ENCODE data around the gene PPARA.

The PPARA gene

DNA sequence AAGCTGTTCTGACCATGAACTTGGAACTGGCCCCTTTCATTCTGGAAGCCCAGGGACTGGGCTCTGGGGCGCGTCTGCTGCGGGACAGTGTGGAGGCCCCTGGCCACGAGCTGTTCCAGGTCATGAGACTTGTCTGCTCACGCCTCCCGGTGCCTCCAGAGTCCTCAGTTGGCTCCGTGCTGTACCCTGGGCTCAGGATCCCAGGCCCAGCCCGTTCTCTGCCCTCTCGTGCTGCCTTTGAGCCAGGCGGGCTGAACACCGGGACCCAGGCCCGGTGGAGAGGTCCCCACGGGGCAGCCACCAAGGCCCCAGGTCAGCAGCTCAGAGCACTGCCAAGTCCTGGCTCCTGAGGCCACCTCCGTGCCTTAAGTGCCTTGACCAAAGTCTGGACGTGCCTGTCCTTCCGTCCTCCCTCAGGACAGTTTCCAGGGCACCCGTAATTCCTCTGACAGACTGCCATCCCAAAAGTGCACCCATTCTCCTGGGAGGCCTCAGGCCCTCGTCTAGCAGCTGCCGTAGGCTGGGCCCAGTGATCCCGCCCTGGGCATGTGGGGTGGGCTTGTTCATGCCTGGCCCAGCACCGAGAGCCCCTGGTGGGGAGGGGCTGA is 36.3 kb upstream of the PPARA start:
- no peak for DNase-seq (ENCODE audit: low read depth, low spot score)

DNA sequence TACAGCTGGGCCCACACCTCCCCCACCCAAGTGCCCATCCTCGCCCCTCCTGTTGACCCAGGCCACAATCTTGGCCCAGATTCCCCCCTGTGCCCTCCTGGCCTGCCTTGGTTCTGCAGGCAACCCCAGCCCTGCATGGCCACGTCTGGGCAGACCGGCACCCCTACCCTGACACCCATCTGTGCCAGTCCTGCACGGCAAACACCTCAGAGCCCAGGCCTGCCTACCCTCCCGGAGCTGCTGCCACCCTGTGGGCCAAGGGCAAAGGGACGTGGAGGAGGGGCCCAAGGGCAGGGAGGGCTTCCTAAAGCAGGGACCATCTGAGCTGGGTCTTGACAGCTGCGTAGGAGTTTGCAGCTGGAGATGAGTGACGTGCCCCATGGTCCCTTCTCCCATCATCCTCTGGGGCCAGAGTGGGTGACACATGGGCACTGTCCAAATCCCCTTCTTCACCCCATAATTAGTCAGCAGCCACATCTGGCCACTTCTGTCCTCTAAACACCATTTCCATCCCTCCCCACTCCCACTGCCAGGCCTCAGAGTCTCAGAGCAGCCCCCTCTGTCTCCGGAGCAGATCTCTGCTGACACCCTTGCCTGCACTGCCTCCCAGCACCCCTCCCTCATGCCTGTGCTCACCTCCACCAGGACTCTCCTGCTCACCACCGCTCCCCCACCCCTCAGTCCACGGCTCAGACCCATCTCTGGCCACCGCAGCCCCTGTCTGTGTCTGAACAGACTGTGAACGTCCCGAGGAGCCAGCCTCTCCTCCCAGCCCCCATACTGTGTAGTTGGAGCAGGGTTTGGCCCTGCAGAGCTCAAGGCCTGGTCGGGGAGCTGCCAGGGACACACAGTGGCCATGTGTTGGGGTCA is 35.6 kb upstream of the PPARA start:
- no peak for DNase-seq (ENCODE audit: low read depth, low spot score)

DNA sequence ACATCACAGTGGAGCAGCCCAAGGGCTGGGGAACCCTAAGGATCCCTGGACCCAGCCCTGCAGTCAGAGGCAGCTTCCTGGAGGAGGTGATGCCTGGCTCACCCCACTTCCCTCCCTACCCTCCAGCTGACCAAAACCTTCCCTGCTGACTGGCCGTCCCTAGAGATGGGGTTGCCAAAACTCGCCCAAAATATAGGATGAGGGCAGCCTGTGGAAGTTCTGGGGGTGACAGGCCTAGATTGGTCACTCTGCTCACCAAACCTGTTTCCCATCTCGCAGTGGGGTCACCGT is 35.0 kb upstream of the PPARA start:
- DNase-seq (ENCODE audit: low read depth, low spot score), result no peak

- DNase-seq (ENCODE audit: low read depth, low spot score), result no peak
Observed at GRCh38 chr22:46115755-46116490, 34.4 kb upstream of the PPARA start.

DNA sequence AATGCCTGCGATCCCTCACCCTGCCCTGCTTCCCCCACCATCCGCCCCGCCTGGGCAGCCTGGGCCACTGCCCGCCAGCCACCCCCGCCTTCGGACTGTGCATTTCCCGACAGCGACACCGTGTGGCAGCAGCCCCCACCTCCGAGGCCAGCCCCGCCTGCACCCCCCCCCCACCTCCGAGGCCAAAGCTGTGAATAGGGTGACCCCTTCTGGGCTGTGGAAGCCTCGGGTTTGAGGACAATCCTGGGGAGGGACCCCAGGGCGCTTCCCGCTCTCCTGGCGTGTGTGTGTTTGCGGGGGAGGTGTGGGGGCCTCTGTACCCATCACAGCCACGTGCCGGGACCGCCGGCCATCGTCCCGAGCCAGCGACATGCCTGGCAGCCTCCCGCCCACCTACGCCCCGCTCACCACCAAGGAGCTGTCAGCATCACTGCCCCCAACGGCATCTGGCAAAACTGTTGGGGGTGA is 33.8 kb upstream of the PPARA start:
- DNase-seq (ENCODE audit: low read depth, low spot score), result peak; percentile 82

DNA sequence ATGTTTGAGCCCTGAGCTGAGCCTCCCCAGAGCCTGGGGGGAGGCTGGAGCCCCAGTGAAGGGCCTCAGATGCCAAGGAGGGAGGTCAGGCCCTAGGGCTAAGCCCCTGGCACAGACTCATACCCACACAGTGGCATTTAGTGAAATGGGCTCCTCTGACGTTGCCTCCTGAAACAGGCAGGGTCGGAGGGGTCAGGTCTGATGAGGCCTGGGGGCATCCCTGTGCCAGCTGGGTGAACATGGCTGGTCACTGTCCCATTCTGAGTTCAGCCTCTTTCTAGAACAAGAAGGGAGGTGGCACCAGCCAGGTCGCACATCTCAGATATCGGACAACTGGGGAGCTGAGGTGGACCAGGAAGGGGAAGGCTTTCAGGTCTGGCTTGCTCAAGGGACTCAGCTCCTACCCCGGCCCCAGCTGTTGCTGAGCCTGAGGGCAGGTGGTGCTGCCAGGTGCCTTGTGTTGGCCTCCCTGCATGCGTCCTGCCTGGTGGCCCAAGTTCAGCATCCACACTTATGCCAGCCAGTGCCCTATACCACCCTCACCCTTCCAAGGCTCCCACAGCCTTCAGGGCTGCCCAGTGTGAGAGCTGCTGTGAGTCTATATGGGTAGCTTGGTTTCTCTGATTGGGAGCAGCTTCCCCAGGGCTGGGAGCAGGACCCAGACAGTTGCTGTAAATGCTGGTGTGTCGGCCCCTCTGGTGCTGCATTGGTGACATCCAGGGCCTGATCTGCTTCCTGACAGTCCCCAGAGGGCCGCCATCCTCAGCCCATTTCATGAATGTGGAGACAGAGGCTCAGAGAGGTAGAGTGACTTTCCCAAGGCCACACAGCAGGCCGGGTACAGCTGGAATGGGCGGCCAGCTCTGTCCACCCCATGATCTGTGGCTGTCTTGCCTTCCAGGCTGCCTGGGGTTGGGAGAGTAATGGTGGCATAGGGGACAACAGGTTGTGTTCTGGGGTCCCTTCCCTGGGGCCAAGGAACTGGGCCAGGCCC is 32.8 kb upstream of the PPARA start:
- no peak for DNase-seq (ENCODE audit: low read depth, low spot score)

DNA sequence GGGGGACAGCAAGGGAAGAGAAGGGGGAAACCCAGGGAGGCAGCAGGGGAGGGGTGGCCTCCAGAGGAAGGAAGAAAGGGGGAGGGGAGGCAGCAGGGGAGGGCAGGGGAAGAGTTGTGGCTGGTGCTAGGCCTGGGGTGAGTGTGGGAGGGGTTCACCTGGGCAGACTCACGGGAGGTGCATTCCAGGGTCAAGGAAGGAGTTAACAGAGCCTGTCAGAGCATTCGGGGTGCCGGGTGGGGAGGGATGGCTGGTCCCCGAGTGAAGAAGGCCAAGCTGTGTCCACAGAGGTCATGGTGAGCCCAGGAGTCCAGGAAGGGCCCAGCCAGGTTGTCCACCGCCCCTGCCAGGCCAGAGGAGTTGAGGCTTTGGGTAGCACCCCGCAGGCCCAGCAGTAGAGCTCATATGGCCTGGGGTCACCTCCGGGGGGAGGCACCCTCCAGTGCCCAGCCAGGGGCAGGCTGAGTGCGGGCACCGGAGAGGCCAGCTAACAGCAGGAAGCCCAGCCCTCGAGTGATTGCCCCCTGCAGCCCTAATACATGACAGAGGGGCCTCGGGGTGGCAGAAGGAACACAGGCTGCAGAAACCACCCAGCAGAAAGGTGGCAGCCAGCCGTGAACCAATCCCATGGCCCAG is 31.1 kb upstream of the PPARA start:
- DNase-seq (ENCODE audit: low read depth, low spot score), result no peak

GRCh38 chr22:46119729-46120419 is 30.5 kb upstream of the PPARA start:
- DNase-seq (ENCODE audit: low read depth, low spot score), result no peak

DNA sequence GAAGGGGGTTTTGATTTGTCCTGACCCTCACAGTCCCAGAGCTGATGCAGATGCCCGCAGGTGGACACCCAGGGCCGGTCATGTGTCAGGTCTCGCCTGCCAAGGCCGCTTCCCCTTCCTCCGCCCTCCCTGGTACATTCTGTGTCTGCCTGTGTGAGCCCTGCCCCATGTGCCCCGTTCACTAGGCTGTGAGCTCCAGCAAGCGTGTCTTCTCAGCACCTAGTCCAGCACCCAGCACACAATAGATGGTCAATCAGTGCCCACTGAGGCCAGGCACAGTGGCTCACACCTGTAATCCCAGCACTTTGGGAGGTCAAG is 29.9 kb upstream of the PPARA start:
- no peak for DNase-seq (ENCODE audit: low read depth, low spot score)

GRCh38 chr22:46121079-46121478 is 29.2 kb upstream of the PPARA start:
- no peak for DNase-seq (ENCODE audit: low read depth, low spot score)

- no peak for DNase-seq (ENCODE audit: low read depth, low spot score)
Observed at GRCh38 chr22:46121523-46122287, 28.6 kb upstream of the PPARA start.

DNA sequence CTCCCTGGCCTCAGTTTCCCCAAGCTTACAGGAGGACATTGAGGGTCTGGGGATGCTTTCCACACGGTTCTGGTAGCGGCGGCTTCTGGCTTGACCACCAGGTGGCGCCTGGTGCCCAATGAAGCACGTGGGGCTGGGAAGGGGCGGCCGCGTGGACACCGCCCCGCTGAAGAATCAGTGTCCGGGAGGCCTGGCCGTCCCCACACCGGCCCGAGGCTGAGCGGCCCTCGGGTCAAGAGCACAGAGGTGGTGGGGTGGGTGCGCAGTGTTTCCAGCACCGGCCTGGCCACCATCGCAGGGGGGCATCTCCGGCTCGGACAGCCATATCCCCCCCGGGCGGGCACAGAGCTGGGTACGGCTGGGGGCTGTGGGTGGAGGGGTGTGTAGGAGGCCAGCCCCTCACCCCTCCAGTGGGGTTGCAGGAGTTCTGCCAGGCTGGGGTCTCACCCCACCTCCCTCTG is 27.8 kb upstream of the PPARA start:
- DNase-seq (ENCODE audit: low read depth, low spot score), result peak; percentile 77

DNA sequence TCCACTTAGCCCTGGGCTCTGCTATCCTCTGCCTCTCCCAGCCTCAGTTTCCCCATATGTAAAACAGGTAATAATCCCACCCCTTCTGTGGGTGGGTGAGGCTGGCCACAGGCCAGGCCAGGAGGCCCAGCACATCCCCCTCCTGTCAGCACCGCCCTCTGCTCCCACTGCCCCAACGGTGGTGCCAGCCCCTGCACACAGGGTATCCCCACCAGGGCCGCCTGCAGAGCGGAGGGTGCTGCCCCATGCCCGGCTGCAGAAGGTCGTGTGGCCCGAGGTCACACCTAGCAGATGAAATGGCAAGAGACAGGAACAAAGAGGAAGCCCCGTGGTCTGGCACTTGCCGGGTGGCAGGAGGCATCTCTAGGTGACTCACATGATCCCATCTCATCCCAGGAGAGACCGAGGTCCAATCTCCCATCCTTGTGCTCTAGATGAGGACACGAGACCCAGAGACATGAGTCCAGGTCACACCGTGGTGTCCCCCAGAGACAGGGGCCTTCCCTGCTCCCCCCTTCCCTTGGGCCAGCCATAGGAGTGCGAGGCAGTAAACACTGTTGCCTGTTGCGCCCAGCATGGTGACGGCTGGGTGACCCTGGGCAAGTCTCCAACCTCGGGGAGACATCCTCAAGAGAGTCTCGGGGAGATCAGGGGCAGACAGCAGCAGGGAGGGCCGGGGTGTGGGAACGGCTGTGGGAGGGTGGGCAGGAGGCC is 27.2 kb upstream of the PPARA start:
- no peak for DNase-seq (ENCODE audit: low read depth, low spot score)

GRCh38 chr22:46123694-46124382 is 26.5 kb upstream of the PPARA start:
- DNase-seq (ENCODE audit: low read depth, low spot score), result no peak

DNA sequence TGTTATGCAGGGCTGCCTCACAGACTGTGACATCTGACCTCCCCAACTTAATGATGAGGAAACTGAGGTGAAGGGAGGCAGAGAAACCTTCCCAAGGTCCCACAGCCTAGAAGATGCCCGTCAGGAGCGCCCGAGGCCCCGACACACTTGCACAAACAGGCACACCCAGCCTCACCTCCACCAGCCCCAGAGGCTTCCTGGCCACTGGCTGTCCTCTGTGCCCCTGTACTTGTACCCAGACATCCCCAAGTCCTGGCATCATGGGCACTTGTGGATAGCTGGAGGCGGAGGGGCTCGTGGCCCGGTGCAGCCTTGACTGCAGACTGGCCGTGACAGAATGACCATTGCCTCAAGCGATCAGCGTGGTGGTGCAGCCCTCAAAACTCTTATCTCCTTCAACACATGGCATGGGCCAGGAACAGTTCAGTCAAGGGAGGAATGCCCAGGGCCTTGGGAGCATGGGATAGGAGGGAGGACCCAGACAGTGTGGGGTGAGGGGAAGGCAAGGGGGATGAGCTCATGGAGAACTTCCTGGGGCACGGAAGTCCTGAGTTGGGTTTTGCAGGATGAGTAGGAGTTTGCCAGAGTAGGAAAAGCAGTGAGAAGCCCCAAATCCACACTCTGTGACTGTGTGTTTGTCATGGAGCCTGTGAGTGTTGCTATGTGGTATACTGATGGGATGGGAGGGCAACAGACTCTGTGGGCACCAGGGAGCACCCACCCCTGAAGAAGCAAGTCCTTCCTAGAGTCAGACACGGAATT is 25.8 kb upstream of the PPARA start:
- no peak for DNase-seq (ENCODE audit: low read depth, low spot score)

DNA sequence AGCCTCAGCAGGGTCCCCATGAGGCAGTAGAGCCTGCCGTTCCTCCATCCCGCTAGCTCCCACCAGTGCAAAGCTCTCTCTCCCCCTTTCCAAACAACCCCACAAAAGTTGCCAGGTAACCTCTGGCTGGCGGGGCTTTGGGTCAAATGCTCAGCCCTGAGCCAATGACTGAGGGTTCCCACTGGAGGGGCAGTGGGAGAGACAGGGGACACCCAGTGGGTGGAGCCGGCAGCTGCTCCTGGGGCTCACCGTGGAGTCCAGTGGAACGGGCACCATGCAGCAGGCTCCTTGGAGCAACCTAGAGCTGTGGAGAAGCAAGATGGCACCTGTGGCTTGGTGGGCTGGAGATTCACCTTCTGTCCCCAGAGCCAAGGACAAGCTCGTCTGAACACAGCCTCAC is 25.0 kb upstream of the PPARA start:
- DNase-seq (ENCODE audit: low read depth, low spot score), result no peak
